Stimulated activated CD4-positive, alpha-beta T cell treated with anti-CD3 and anti-CD28 coated beads, Interleukin-15, amount 100 ng/mL, for 48 hours (primary cell): ENCODE data around the gene PUS1.
"Not testable (repeated sequence)": the region's sequence is repeated elsewhere in the genome, so short reads cannot be mapped to it uniquely, and the experiment has no call there.

ENCODE experiments used
- DNase-seq, 2 donors: peaks; one replicate each; pipeline ENCODE4 v3.0.0-alpha.2; 2020; ENCODE audit warnings: low read depth in 2 of 2

The PUS1 gene

GRCh38 chr12:131959641-131960589, 30.8 kb downstream of the PUS1 start:
- DNase-seq: no peak

- DNase-seq: not testable (repeated sequence)
These were observed 31.7 kb downstream of the PUS1 start for GRCh38 chr12:131960590-131961325.

GRCh38 chr12:131961328-131961727, 32.3 kb downstream of the PUS1 start:
- not testable (repeated sequence) for DNase-seq

DNA sequence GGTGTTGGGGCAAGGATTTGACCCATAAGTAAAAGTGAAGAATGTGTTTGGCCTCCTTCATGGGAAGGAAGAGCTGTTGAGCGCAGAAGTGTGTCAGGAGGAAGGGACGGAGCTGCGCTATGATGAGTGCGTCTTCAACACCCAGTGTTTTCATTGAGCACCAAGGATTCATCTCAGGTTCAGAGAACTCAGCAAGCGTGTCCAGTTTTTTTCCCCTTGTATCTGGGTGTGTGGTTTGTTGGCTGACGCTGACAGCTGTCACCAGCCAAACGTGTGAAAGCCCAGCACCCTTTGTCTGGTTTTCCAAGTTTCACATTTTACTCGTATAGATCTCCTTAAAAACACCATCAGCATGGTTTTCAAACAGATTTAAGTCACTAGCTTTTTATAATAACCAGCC, 33.0 kb downstream of the PUS1 start:
- no peak for DNase-seq

- no peak for DNase-seq
These were observed 34.3 kb downstream of the PUS1 start for GRCh38 chr12:131963381-131963780.

DNA sequence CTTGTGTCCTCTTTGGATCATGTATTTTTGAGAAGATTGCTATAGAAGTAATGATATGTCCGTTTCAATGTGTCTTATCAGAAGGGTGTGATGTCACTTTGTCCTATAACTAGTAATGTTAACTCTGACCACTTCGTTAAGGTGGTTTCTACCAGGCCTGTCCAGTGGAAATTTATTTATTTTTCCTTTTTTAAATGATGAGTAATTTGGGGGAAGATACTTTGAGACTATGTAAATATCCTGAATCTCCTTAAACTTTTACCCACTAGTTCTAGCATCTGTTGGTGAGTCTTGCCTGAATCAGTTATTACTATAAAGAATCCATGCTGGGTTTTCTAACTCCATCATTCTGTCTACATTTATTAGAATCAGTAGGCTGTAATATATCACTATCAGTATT, 36.0 kb downstream of the PUS1 start:
- DNase-seq: no peak

- DNase-seq: no peak
These were observed 42.1 kb downstream of the PUS1 start for GRCh38 chr12:131971226-131971625.

- DNase-seq: no peak
These were observed 46.2 kb downstream of the PUS1 start for GRCh38 chr12:131975228-131975627.

GRCh38 chr12:131979606-131980005, 50.5 kb downstream of the PUS1 start:
- DNase-seq: no peak

DNA sequence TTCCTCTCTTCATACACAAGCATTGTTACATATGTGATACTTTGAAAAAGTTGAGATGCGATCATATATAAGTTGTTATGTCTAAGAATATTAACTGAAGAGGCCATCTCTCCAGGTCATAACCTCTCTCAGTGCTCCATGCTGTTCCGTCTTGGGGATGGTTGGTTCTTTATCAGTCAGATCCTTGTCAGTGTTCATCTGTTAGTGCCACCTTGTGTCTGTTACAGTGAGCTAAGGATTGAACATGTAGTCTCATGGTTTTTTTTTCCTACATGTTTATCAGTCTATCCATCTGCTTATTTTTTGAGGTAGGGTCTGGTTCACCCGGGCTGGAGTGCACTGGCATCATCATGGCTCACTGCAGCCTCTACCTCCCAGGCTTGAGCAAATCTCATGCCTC, 51.2 kb downstream of the PUS1 start:
- no peak for DNase-seq

- DNase-seq: no peak
These were observed 52.3 kb downstream of the PUS1 start for GRCh38 chr12:131981388-131981787.

GRCh38 chr12:131982041-131982440, 53.0 kb downstream of the PUS1 start:
- no peak for DNase-seq

- DNase-seq: no peak
These were observed 54.0 kb downstream of the PUS1 start for GRCh38 chr12:131983026-131983425.

DNA sequence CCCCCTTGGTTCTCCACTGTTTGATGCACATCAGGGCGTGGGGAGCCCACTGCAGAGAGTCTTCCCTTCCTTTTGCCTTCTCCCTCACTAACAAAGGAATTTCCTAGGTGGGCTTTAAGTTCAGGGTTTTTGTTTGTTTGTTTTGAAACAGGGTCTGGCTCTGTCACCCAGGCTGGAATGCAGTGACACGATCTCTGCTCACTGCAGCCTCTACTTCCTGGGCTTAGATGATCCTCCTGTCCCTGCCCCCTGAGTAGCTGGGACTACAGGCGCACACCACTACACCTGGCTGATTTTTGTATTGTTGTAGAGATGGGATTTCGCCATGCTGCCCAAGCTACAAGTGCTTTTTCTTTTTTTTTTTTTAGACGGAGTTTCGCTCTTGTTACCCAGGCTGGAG, 54.5 kb downstream of the PUS1 start:
- no peak for DNase-seq

DNA sequence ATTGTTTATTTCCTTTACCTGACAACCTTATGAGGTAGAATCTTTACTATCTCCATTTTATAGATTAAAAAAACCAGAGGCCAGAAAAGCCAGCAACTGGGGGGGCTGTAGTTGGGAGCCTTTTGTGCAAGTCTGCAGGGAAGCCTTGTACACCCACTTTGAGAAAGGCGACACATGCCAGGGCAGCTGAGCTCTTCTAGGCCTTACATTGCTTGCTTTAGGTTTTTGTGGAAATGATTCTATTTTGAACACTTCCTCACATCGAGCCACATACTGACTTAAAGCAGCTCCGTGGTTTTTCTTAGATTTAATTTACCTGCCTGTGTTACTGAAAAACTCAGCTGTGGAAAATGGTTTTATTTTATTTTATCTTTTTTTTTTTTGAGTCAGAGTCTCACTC, 55.3 kb downstream of the PUS1 start:
- DNase-seq: no peak

DNA sequence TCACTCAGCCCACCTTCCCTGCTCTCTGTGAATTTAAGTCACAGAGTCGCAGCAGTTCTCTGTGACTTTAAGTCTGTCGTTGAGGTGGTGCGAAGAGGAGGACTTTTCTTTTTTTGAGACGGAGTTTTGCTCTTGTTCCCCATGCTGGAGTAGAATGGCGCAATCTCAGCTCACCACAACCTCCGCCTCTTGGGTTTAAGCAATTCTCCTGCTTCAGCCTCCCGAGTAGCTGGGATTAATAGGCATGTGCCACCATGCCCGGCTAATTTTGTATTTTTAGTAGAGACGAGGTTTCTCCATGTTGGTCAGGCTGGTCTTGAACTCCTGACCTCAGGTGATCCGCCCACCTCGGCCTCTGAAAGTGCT, 56.4 kb downstream of the PUS1 start:
- not testable (repeated sequence) for DNase-seq

- DNase-seq: no peak
These were observed 57.3 kb downstream of the PUS1 start for GRCh38 chr12:131986361-131986760.

- DNase-seq: no peak
These were observed 57.8 kb downstream of the PUS1 start for GRCh38 chr12:131986910-131987309.

DNA sequence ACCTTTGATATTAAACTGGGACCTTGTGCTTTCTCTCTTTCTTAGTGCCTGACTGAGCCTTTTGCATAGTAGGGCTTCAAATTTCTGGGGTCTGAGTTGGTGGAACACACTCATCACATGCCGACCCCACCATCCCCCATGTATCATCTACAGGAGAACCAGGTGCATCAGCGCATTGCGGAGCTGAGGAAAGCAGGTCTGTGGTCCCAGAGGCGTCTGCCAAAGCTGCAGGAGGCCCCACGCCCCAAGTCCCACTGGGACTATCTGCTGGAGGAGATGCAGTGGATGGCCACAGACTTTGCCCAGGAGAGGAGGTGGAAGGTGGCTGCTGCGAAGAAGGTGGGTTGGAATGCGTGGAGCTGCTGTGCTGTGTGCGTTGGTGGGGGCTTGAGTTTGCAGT, 58.5 kb downstream of the PUS1 start:
- DNase-seq: no peak

DNA sequence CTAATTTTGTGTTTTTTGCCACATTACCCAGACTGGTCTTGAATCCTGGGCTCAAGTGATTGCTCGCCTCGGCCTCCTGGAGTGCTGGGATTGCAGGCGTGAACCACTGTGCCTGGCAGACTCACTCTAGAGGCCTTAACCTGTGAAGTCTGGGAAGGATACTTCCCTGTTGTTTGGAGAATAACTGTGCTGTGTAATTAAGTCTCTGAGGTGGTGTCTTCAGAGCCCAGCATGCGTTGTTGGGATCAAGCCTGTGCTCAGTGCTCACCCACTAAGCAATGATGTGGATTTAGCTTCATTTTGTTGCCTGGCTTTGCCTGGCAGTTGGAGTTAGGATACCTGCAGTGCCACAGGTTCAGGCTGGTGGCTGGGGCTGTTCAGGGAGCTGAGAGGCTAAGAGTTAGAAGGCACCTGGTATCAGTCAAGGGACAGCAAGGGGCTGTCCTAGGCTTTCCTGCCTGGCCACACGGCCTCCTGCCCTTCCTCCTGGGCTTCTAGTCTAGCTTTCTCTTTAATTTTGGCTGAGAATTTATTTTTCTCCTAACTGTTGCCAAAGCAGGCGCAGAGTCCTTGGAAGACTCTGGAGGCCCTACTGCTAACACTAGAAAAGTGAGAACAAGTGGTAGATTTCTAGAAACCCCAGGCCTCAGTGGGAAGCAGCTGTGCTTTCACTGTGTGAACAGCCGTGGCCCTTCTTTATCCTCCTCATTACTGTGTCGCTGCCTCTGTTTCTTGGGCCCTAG, 59.1 kb downstream of the PUS1 start:
- no peak for DNase-seq

GRCh38 chr12:131989021-131989420, 59.9 kb downstream of the PUS1 start:
- no peak for DNase-seq
